GM23338 (cell line): Measurements from ENCODE around the gene FHIT. TPM values are rescaled to one million over a fixed set of nuclear protein-coding genes. Genes with fewer than 3 reads are reported as not detected.

Experiments used
- ATAC-seq: fragments of 200-7000 bp; cut with Tn5 transposase; 3 replicates; pipeline ENCODE4 v1.9.1; 2020
- DNase-seq: peaks from one replicate; pipeline ENCODE4 v3.0.0-alpha.2; 2015; ENCODE audit warnings: low spot score
- H2AFZ ChIP-seq: fragments of 200-600 bp; sonication (generic); 2 replicates; pipeline ENCODE4 v1.8.0; 2016; ENCODE audit warnings: antibody characterized with exemption, mild to moderate bottlenecking, moderate library complexity
- H3F3A ChIP-seq: fragments of 200-600 bp; sonication (generic); replicated peaks from 2 replicates; pipeline ENCODE4 v1.8.0; 2017; ENCODE audit warnings: antibody characterized with exemption, mixed run types, low read depth
- H3K27ac ChIP-seq: fragments of 200-600 bp; sonication (generic); 2 replicates; pipeline ENCODE4 v1.6.1; 2016; ENCODE audit warnings: low read depth
- H3K27me3 ChIP-seq: fragments of 200-600 bp; sonication (generic); 2 replicates; pipeline ENCODE4 v1.8.0; 2016; ENCODE audit warnings: mild to moderate bottlenecking, mixed run types, moderate library complexity; ENCODE audit not compliant: insufficient read depth
- H3K36me3 ChIP-seq: fragments of 200-600 bp; sonication (generic); 2 replicates; pipeline ENCODE4 v1.8.0; 2016; ENCODE audit warnings: mild to moderate bottlenecking; ENCODE audit not compliant: insufficient read depth
- H3K4me1 ChIP-seq: fragments of 200-600 bp; sonication (generic); 2 replicates; pipeline ENCODE4 v1.8.0; 2016; ENCODE audit warnings: mild to moderate bottlenecking, moderate library complexity; ENCODE audit not compliant: insufficient read depth
- H3K4me2 ChIP-seq: fragments of 200-600 bp; sonication (generic); 2 replicates; pipeline ENCODE4 v1.7.1; 2017; ENCODE audit warnings: mixed run types
- H3K4me3 ChIP-seq: fragments of 200-600 bp; sonication (generic); 2 replicates; pipeline ENCODE4 v1.6.1; 2016; ENCODE audit warnings: mixed run types
- H3K79me2 ChIP-seq: fragments of 200-600 bp; sonication (generic); replicated peaks from 2 replicates; pipeline ENCODE4 v1.8.0; 2017; ENCODE audit warnings: mild to moderate bottlenecking; ENCODE audit not compliant: insufficient read depth
- H3K9me2 ChIP-seq: fragments of 200-600 bp; sonication (generic); 2 replicates; pipeline ENCODE4 v1.8.0; 2017; ENCODE audit not compliant: insufficient read depth
- H4K20me1 ChIP-seq: fragments of 200-600 bp; sonication (generic); replicated peaks from 2 replicates; pipeline ENCODE4 v1.8.0; 2017; ENCODE audit warnings: mild to moderate bottlenecking; ENCODE audit not compliant: insufficient read depth
- H3K27ac Mint-ChIP-seq: 2 replicates; pipeline ENCODE4 v1.8.0; 2020; ENCODE audit warnings: inconsistent platforms, mild to moderate bottlenecking, moderate library complexity, mixed read lengths
- H3K27me3 Mint-ChIP-seq: 3 replicates; pipeline ENCODE4 v1.8.0; 2022; ENCODE audit warnings: low read depth, mild to moderate bottlenecking, moderate library complexity, mixed read lengths, inconsistent platforms; ENCODE audit not compliant: insufficient read depth, poor library complexity
- H3K36me3 Mint-ChIP-seq: 3 replicates; pipeline ENCODE4 v1.8.0; 2021; ENCODE audit warnings: low read depth, mild to moderate bottlenecking, inconsistent platforms, moderate library complexity, mixed read lengths
- H3K4me1 Mint-ChIP-seq: 3 replicates; pipeline ENCODE4 v1.8.0; 2020; ENCODE audit warnings: mild to moderate bottlenecking, inconsistent platforms, mixed read lengths
- H3K4me3 Mint-ChIP-seq: 3 replicates; pipeline ENCODE4 v1.8.0; 2021; ENCODE audit warnings: moderate library complexity, mild to moderate bottlenecking, inconsistent platforms, mixed read lengths
- H3K9me3 Mint-ChIP-seq: 3 replicates; pipeline ENCODE4 v1.8.0; 2020; ENCODE audit warnings: moderate library complexity, mild to moderate bottlenecking, inconsistent platforms, mixed read lengths
- CREB1 ChIP-seq: fragments of 250-450 bp; sonication (Bioruptor Pico); IDR thresholded peaks from 2 replicates; pipeline ENCODE4 v1.5.0; 2020; ENCODE audit warnings: low read depth, mild to moderate bottlenecking, moderate library complexity
- EZH2 ChIP-seq: fragments of 200-600 bp; sonication (generic); IDR thresholded peaks from one replicate; pipeline ENCODE4 v1.8.0; 2017; ENCODE audit warnings: antibody characterized with exemption, mild to moderate bottlenecking, low read depth; ENCODE audit not compliant: unreplicated experiment
- EZH2phosphoT487 ChIP-seq: fragments of 200-600 bp; sonication (generic); IDR thresholded peaks from one replicate; pipeline ENCODE4 v1.8.1; 2018; ENCODE audit warnings: antibody characterized with exemption; ENCODE audit not compliant: unreplicated experiment
- JUNB ChIP-seq: IDR thresholded peaks from one replicate; pipeline ENCODE4 v1.6.1; 2016; ENCODE audit warnings: antibody characterized with exemption; ENCODE audit not compliant: unreplicated experiment
- NANOG ChIP-seq: IDR thresholded peaks from 2 replicates; pipeline ENCODE4 v1.6.1; 2016; ENCODE audit warnings: antibody characterized with exemption, borderline replicate concordance
- STAT1 ChIP-seq: IDR thresholded peaks from one replicate; pipeline ENCODE4 v1.6.1; 2016; ENCODE audit warnings: antibody characterized with exemption; ENCODE audit not compliant: unreplicated experiment
- ZNF114 ChIP-seq: fragments of 250-450 bp; sonication (Bioruptor Pico); IDR thresholded peaks from 2 replicates; pipeline ENCODE4 v1.5.0; 2020; ENCODE audit warnings: mild to moderate bottlenecking, moderate library complexity
- ZNF331 ChIP-seq: fragments of 250-450 bp; sonication (Bioruptor Pico); IDR thresholded peaks from 2 replicates; pipeline ENCODE4 v1.5.0; 2020; ENCODE audit warnings: low read depth, mild to moderate bottlenecking, moderate library complexity
- ZNF462 ChIP-seq: fragments of 250-450 bp; sonication (Bioruptor Pico); IDR thresholded peaks from 2 replicates; pipeline ENCODE4 v1.5.0; 2020; ENCODE audit warnings: mild to moderate bottlenecking, moderate library complexity
- polyA plus RNA-seq: library from polyadenylated mRNA; unstranded; fragments of >200 nt; fragmentation: Nextera tagmentation; extraction: Ambion mirVana; gene quantifications from 2 replicates; pipeline ENCODE4 v1.2.1, GENCODE V29; 2016
- total RNA-seq: library from RNA; depleted of rRNA; stranded (reverse); fragments of >200 nt; shearing (Covaris generic); gene quantifications from 2 replicates; pipeline ENCODE4 v1.2.3, GENCODE V29; 2014
- TF ChIP-seq, protein P1 (sequence below): IDR thresholded peaks from one replicate; pipeline ENCODE4 v1.6.1; 2018; ENCODE audit warnings: antibody characterized with exemption; ENCODE audit not compliant: unreplicated experiment
- TF ChIP-seq, protein P2 (sequence below): IDR thresholded peaks from 2 replicates; pipeline ENCODE4 v1.6.1; 2016; ENCODE audit warnings: antibody characterized with exemption

Gene FHIT
- total and polyA plus RNA-seq, 2 experiments from 2014 or later = 3.0 to 8.3 TPM

GRCh38 chr3:60631509-60631908 lies 619.7 kb downstream of the FHIT start (continued):
- TF ChIP-seq, protein P1, sequence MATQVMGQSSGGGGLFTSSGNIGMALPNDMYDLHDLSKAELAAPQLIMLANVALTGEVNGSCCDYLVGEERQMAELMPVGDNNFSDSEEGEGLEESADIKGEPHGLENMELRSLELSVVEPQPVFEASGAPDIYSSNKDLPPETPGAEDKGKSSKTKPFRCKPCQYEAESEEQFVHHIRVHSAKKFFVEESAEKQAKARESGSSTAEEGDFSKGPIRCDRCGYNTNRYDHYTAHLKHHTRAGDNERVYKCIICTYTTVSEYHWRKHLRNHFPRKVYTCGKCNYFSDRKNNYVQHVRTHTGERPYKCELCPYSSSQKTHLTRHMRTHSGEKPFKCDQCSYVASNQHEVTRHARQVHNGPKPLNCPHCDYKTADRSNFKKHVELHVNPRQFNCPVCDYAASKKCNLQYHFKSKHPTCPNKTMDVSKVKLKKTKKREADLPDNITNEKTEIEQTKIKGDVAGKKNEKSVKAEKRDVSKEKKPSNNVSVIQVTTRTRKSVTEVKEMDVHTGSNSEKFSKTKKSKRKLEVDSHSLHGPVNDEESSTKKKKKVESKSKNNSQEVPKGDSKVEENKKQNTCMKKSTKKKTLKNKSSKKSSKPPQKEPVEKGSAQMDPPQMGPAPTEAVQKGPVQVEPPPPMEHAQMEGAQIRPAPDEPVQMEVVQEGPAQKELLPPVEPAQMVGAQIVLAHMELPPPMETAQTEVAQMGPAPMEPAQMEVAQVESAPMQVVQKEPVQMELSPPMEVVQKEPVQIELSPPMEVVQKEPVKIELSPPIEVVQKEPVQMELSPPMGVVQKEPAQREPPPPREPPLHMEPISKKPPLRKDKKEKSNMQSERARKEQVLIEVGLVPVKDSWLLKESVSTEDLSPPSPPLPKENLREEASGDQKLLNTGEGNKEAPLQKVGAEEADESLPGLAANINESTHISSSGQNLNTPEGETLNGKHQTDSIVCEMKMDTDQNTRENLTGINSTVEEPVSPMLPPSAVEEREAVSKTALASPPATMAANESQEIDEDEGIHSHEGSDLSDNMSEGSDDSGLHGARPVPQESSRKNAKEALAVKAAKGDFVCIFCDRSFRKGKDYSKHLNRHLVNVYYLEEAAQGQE = no peak
- TF ChIP-seq ZNF114 (no peak), EZH2phosphoT487 (no peak), EZH2 (no peak)

DNA sequence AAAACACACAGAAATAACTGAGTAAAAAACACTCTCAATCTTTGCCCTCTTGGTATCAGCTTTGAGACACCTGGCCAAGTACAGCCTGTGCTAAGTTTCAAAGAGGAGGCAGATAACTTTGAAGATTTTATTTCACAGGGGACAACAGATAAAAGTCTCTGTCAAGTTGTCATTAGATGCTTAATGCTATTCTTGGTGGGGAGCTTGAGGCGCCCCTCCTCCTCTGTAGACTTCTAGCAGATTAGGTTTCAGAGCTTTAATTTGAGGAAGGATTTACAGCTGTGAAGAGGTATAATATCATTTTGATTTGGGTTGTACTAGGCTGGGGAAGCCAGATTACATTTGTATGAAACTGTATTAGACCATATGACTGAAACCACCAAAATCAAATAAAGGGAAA lies 620.3 kb downstream of the FHIT start:
- DNase-seq (no peak), ATAC-seq (no peak)
- H3K4me1 ChIP-seq = peaks cover 16% of the 10 kb centered on the region
- H3K27me3 Mint-ChIP-seq = no peaks in the 10 kb centered on the region
- H3K36me3 ChIP-seq = no peaks in the 10 kb centered on the region
- no peaks in the 10 kb centered on the region for H3K9me3 Mint-ChIP-seq
- no peaks in the 10 kb centered on the region for H4K20me1 ChIP-seq
- no peaks in the 10 kb centered on the region for H3F3A ChIP-seq
- no peak overlapping the region for H3K27ac ChIP-seq
- H3K79me2 ChIP-seq = no peaks in the 10 kb centered on the region
- no peak overlapping the region for H3K4me3 ChIP-seq
- H2AFZ ChIP-seq = no peak overlapping the region
- peak overlapping the region; percentile 15; the same call in 1 of the 2 replicates for H3K4me2 ChIP-seq
- no peaks in the 10 kb centered on the region for H3K36me3 Mint-ChIP-seq
- H3K27me3 ChIP-seq = no peaks in the 10 kb centered on the region
- no peak overlapping the region for H3K4me3 Mint-ChIP-seq
- H3K9me2 ChIP-seq = no peaks in the 10 kb centered on the region; the same call in 1 of the 2 replicates
- peaks cover 34% of the 10 kb centered on the region for H3K4me1 Mint-ChIP-seq
- no peak overlapping the region for H3K27ac Mint-ChIP-seq
- TF ChIP-seq, protein P2, sequence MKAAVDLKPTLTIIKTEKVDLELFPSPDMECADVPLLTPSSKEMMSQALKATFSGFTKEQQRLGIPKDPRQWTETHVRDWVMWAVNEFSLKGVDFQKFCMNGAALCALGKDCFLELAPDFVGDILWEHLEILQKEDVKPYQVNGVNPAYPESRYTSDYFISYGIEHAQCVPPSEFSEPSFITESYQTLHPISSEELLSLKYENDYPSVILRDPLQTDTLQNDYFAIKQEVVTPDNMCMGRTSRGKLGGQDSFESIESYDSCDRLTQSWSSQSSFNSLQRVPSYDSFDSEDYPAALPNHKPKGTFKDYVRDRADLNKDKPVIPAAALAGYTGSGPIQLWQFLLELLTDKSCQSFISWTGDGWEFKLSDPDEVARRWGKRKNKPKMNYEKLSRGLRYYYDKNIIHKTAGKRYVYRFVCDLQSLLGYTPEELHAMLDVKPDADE = no peak
- TF ChIP-seq ZNF331 (CRISPR knock-in tag) = no peak
- no peak for TF ChIP-seq EZH2
- no peak for TF ChIP-seq NANOG
- no peak for TF ChIP-seq ZNF462 (CRISPR knock-in tag)
- no peak for TF ChIP-seq ZNF114
- TF ChIP-seq, protein P1 = no peak
- TF ChIP-seq STAT1 = no peak
- no peak for TF ChIP-seq JUNB
- no peak for TF ChIP-seq CREB1 (CRISPR knock-in tag)
- no peak for TF ChIP-seq EZH2phosphoT487
